BE2C (cell line): ENCODE results near the gene SULT2B1.

Source experiments
- DNase-seq: peaks from one replicate; pipeline ENCODE4 v3.0.0-alpha.2; 2020
- H3K27me3 ChIP-seq: fragments of 250-450 bp; sonication (Bioruptor Pico); 2 replicates; pipeline ENCODE4 v1.5.1; 2020; ENCODE audit warnings: mild to moderate bottlenecking
- H3K36me3 ChIP-seq: fragments of 250-450 bp; sonication (Bioruptor Pico); 2 replicates; pipeline ENCODE4 v1.5.1; 2020; ENCODE audit warnings: mild to moderate bottlenecking
- H3K4me1 ChIP-seq: fragments of 250-450 bp; sonication (Bioruptor Pico); 2 replicates; pipeline ENCODE4 v1.5.1; 2020
- H3K4me3 ChIP-seq: 2 replicates; pipeline ENCODE4 v1.5.1; 2011; ENCODE audit warnings: low read depth, low read length
- H3K9me3 ChIP-seq: fragments of 250-450 bp; sonication (Bioruptor Pico); 2 replicates; pipeline ENCODE4 v1.5.1; 2020
- CTCF ChIP-seq: IDR thresholded peaks from 2 replicates; pipeline ENCODE4 v1.5.1; 2012; ENCODE audit warnings: mild to moderate bottlenecking, low read depth, low read length

SULT2B1 gene

GRCh38 chr19:48613852-48614435, 62.0 kb downstream of the SULT2B1 start:
- no peak for TF ChIP-seq CTCF
- no peak overlapping the region for H3K4me3 ChIP-seq
- no peaks in the 10 kb centered on the region for H3K27me3 ChIP-seq
- peaks cover 25% of the 10 kb centered on the region for H3K4me1 ChIP-seq
- peaks cover 47% of the 10 kb centered on the region for H3K36me3 ChIP-seq
- peak; percentile 50 for DNase-seq
- H3K9me3 ChIP-seq: no peaks in the 10 kb centered on the region

- H3K9me3 ChIP-seq: no peaks in the 10 kb centered on the region
- H3K4me3 ChIP-seq: no peak within 1 kb of the TSS
- no peak for TF ChIP-seq CTCF
- DNase-seq: peak; percentile 61
- H3K4me1 ChIP-seq: peaks cover 25% of the 10 kb centered on the region
- no peaks in the 10 kb centered on the region for H3K27me3 ChIP-seq
- peaks cover 47% of the 10 kb centered on the region for H3K36me3 ChIP-seq
Observed at GRCh38 chr19:48614436-48615230, 62.7 kb downstream of the SULT2B1 start, which contains the start of gene FAM83E. Gene FAM83E (minus strand): TSS chr19:48615076. CDS start chr19:48613372, 1,704 bp downstream.

- Histone ChIP-seq H3K4me3 (no peak overlapping the region), H3K36me3 (peaks cover 47% of the 10 kb centered on the region)
Observed at GRCh38 chr19:48615231-48616040, 63.5 kb downstream of the SULT2B1 start.

GRCh38 chr19:48616041-48616436, 64.1 kb downstream of the SULT2B1 start:
- DNase-seq: no peak
- Histone ChIP-seq H3K27me3 (no peaks in the 10 kb centered on the region), H3K9me3 (no peaks in the 10 kb centered on the region), H3K4me1 (peaks cover 25% of the 10 kb centered on the region), H3K4me3 (no peak overlapping the region), H3K36me3 (peaks cover 47% of the 10 kb centered on the region)
- no peak for TF ChIP-seq CTCF

More at GRCh38 chr19:48615231-48616040, 63.5 kb downstream of the SULT2B1 start:
- Histone ChIP-seq H3K9me3 (no peaks in the 10 kb centered on the region), H3K4me1 (peaks cover 25% of the 10 kb centered on the region), H3K27me3 (no peaks in the 10 kb centered on the region)
- TF ChIP-seq CTCF: no peak
- no peak for DNase-seq

GRCh38 chr19:48616491-48617056, 64.6 kb downstream of the SULT2B1 start:
- DNase-seq: no peak
- Histone ChIP-seq H3K27me3 (no peaks in the 10 kb centered on the region), H3K36me3 (peaks cover 47% of the 10 kb centered on the region), H3K4me1 (peaks cover 25% of the 10 kb centered on the region), H3K4me3 (peak overlapping the region; percentile 100), H3K9me3 (no peaks in the 10 kb centered on the region)
- TF ChIP-seq CTCF: no peak
